Nephron (organoid): ENCODE data around the gene JADE3.
A peak's percentile ranks its signal among the peaks of the same experiment; 100 is the strongest.

Experiments used
- H3K27ac Mint-ChIP-seq, 3 experiments: 2 replicates each; pipeline ENCODE4 v1.8.0; 2020; ENCODE audit warnings: mixed read lengths in 3 of 3, mild to moderate bottlenecking in 2 of 3, moderate library complexity in 1 of 3
- H3K27me3 Mint-ChIP-seq: 2 replicates; pipeline ENCODE4 v1.8.0; 2021; ENCODE audit warnings: low read depth, mild to moderate bottlenecking, moderate library complexity, mixed read lengths
- H3K36me3 Mint-ChIP-seq: 2 replicates; pipeline ENCODE4 v1.8.0; 2020; ENCODE audit warnings: low read depth, mixed read lengths
- H3K4me1 Mint-ChIP-seq: 2 replicates; pipeline ENCODE4 v1.8.0; 2020; ENCODE audit warnings: mixed read lengths
- H3K4me3 Mint-ChIP-seq, 3 experiments: 2 replicates each; pipeline ENCODE4 v1.8.0; 2020; ENCODE audit warnings: mild to moderate bottlenecking in 3 of 3, mixed read lengths in 3 of 3, moderate library complexity in 2 of 3
- H3K9me3 Mint-ChIP-seq: 2 replicates; pipeline ENCODE4 v1.8.0; 2020; ENCODE audit warnings: mixed read lengths
- CTCF ChIP-seq, 3 experiments: fragments of 200-600 bp; sonication (generic); IDR thresholded peaks; one replicate each; pipeline ENCODE4 v1.5.0; 2021; ENCODE audit warnings: antibody characterized with exemption in 3 of 3; ENCODE audit not compliant: unreplicated experiment in 3 of 3

Gene JADE3

GRCh38 chrX:46912098-46912602, at the start of gene JADE3:
Gene JADE3 (plus strand): TSS chrX:46912421. CDS start chrX:46984895, 72,474 bp downstream.
- H3K36me3 Mint-ChIP-seq = no peaks in the 10 kb centered on the region
- no peak for TF ChIP-seq CTCF (IDR thresholded peaks at IDR 0.05; ENCODE audit: unreplicated experiment in 3 of 3)
- H3K4me1 Mint-ChIP-seq = peaks cover 4% of the 10 kb centered on the region
- peak within 1 kb of the TSS; percentile 88 to 95 (median 93) for H3K4me3 Mint-ChIP-seq
- peak within 1 kb of the TSS in 1 of 3 experiments; percentile 95 for H3K27ac Mint-ChIP-seq
- peaks cover 12% of the 10 kb centered on the region for H3K9me3 Mint-ChIP-seq
- H3K27me3 Mint-ChIP-seq = peaks cover 9% of the 10 kb centered on the region

GRCh38 chrX:46863072-46863471, 49.1 kb upstream of the JADE3 start:
- H3K36me3 Mint-ChIP-seq = peaks cover 59% of the 10 kb centered on the region
- H3K4me3 Mint-ChIP-seq = no peak overlapping the region
- peaks cover 18% of the 10 kb centered on the region for H3K9me3 Mint-ChIP-seq
- H3K27me3 Mint-ChIP-seq = no peaks in the 10 kb centered on the region
- TF ChIP-seq CTCF (IDR thresholded peaks at IDR 0.05; ENCODE audit: unreplicated experiment in 3 of 3) = no peak
- H3K27ac Mint-ChIP-seq = no peak overlapping the region
- H3K4me1 Mint-ChIP-seq = no peaks in the 10 kb centered on the region

GRCh38 chrX:46864606-46865005, 47.6 kb upstream of the JADE3 start:
- no peak overlapping the region for H3K4me3 Mint-ChIP-seq
- H3K27me3 Mint-ChIP-seq = no peaks in the 10 kb centered on the region
- TF ChIP-seq CTCF (IDR thresholded peaks at IDR 0.05; ENCODE audit: unreplicated experiment in 3 of 3) = no peak
- H3K36me3 Mint-ChIP-seq = peaks cover 57% of the 10 kb centered on the region
- H3K4me1 Mint-ChIP-seq = no peaks in the 10 kb centered on the region
- no peak overlapping the region for H3K27ac Mint-ChIP-seq
- H3K9me3 Mint-ChIP-seq = peaks cover 18% of the 10 kb centered on the region

- Mint-ChIP-seq H3K27ac (no peak overlapping the region), H3K27me3 (no peaks in the 10 kb centered on the region), H3K4me3 (no peak overlapping the region), H3K36me3 (peaks cover 55% of the 10 kb centered on the region), H3K9me3 (peaks cover 18% of the 10 kb centered on the region), H3K4me1 (no peaks in the 10 kb centered on the region)
- no peak for TF ChIP-seq CTCF (IDR thresholded peaks at IDR 0.05; ENCODE audit: unreplicated experiment in 3 of 3)
These were observed 46.9 kb upstream of the JADE3 start for GRCh38 chrX:46865281-46865680.

GRCh38 chrX:46866726-46867125, 45.5 kb upstream of the JADE3 start:
- no peaks in the 10 kb centered on the region for H3K4me1 Mint-ChIP-seq
- no peak overlapping the region for H3K4me3 Mint-ChIP-seq
- H3K36me3 Mint-ChIP-seq = peaks cover 46% of the 10 kb centered on the region
- peaks cover 18% of the 10 kb centered on the region for H3K9me3 Mint-ChIP-seq
- no peaks in the 10 kb centered on the region for H3K27me3 Mint-ChIP-seq
- no peak for TF ChIP-seq CTCF (IDR thresholded peaks at IDR 0.05; ENCODE audit: unreplicated experiment in 3 of 3)
- H3K27ac Mint-ChIP-seq = no peak overlapping the region

GRCh38 chrX:46873746-46874145, 38.5 kb upstream of the JADE3 start:
- Mint-ChIP-seq H3K36me3 (peaks cover 4% of the 10 kb centered on the region), H3K4me1 (no peaks in the 10 kb centered on the region), H3K27ac (no peak overlapping the region), H3K4me3 (no peak overlapping the region), H3K9me3 (no peaks in the 10 kb centered on the region), H3K27me3 (no peaks in the 10 kb centered on the region)
- no peak for TF ChIP-seq CTCF (IDR thresholded peaks at IDR 0.05; ENCODE audit: unreplicated experiment in 3 of 3)
